HepG2 (cell line): ENCODE measurements around the gene PPP1R16B. TPM values are rescaled to one million over a fixed set of nuclear protein-coding genes. Genes with fewer than 3 reads are reported as not detected.

Source experiments
- ATM ChIP-seq: fragments of 450-650 bp; IDR thresholded peaks from 2 replicates; pipeline ENCODE4 v1.7.1; 2017; ENCODE audit warnings: mild to moderate bottlenecking, borderline replicate concordance
- CBFB ChIP-seq: sonication (generic); formaldehyde crosslinking; IDR thresholded peaks from 2 replicates; pipeline ENCODE4 v1.4.0; 2020; ENCODE audit warnings: missing genetic modification reagents
- CEBPB ChIP-seq: IDR thresholded peaks from 2 replicates; pipeline ENCODE4 v1.6.1; 2011; ENCODE audit warnings: low read depth, low read length, improper control_type of control experiment, borderline replicate concordance
- FOXK1 ChIP-seq: sonication (generic); formaldehyde crosslinking; IDR thresholded peaks from 2 replicates; pipeline ENCODE4 v1.4.0; 2020; ENCODE audit warnings: low read depth, missing genetic modification reagents, borderline replicate concordance
- FUBP1 ChIP-seq: sonication (generic); formaldehyde crosslinking; IDR thresholded peaks from 2 replicates; pipeline ENCODE4 v1.5.1; 2020; ENCODE audit warnings: missing genetic modification reagents, mild to moderate bottlenecking, borderline replicate concordance
- HHEX ChIP-seq: IDR thresholded peaks from 2 replicates; pipeline ENCODE4 v1.6.1; 2016; ENCODE audit warnings: control low read depth
- HMGXB4 ChIP-seq, 2 experiments: sonication (generic) in 1 of 2; formaldehyde crosslinking in 1 of 2; IDR thresholded peaks; 2 replicates each; pipeline versions ENCODE4 v1.4.0 to v1.6.1; 2018 to 2020; ENCODE audit warnings: missing genetic modification reagents in 2 of 2, borderline replicate concordance in 1 of 2, low read depth in 1 of 2, mild to moderate bottlenecking in 1 of 2, missing biosample characterization in 1 of 2
- HOXA3 ChIP-seq: sonication (generic); formaldehyde crosslinking; IDR thresholded peaks from 2 replicates; pipeline ENCODE4 v1.5.0; 2020; ENCODE audit warnings: missing genetic modification reagents
- MXD4 ChIP-seq: IDR thresholded peaks from 2 replicates; pipeline ENCODE4 v1.6.1; 2016; ENCODE audit warnings: mild to moderate bottlenecking, missing biosample characterization, missing genetic modification reagents
- NFYB ChIP-seq: sonication (generic); formaldehyde crosslinking; IDR thresholded peaks from 2 replicates; pipeline ENCODE4 v1.4.0; 2020; ENCODE audit warnings: missing genetic modification reagents
- PTBP1 ChIP-seq: fragments of 200-400 bp; formaldehyde crosslinking; IDR thresholded peaks from 2 replicates; pipeline ENCODE4 v1.6.1; 2018; ENCODE audit warnings: low read length, low read depth; ENCODE audit not compliant: poor library complexity, severe bottlenecking
- SP5 ChIP-seq: IDR thresholded peaks from 2 replicates; pipeline ENCODE4 v1.6.1; 2016; ENCODE audit warnings: low read depth, borderline replicate concordance
- SYNCRIP ChIP-seq: fragments of 200-400 bp; formaldehyde crosslinking; IDR thresholded peaks from 2 replicates; pipeline ENCODE4 v1.6.1; 2018; ENCODE audit warnings: mild to moderate bottlenecking, low read depth, low read length; ENCODE audit not compliant: insufficient read depth
- THAP7 ChIP-seq: sonication (generic); formaldehyde crosslinking; IDR thresholded peaks from 2 replicates; pipeline ENCODE4 v1.8.1; 2023; ENCODE audit warnings: mild to moderate bottlenecking, missing genetic modification reagents
- THAP8 ChIP-seq: sonication (generic); formaldehyde crosslinking; IDR thresholded peaks from 2 replicates; pipeline ENCODE4 v1.5.1; 2020; ENCODE audit warnings: missing genetic modification reagents, mild to moderate bottlenecking, borderline replicate concordance
- TP53 ChIP-seq: sonication (generic); formaldehyde crosslinking; conservative IDR thresholded peaks from 2 replicates; pipeline ENCODE4 v1.4.0; 2020; ENCODE audit warnings: missing genetic modification reagents
- ZBTB26 ChIP-seq: IDR thresholded peaks from 2 replicates; pipeline ENCODE4 v1.6.1; 2016; ENCODE audit warnings: missing compliant biosample characterization, missing genetic modification reagents, borderline replicate concordance
- ZBTB42 ChIP-seq: sonication (generic); formaldehyde crosslinking; IDR thresholded peaks from 2 replicates; pipeline ENCODE4 v1.5.0; 2020; ENCODE audit warnings: mild to moderate bottlenecking, missing genetic modification reagents
- ZFP37 ChIP-seq: sonication (generic); formaldehyde crosslinking; IDR thresholded peaks from 2 replicates; pipeline ENCODE4 v1.4.0; 2020; ENCODE audit warnings: missing genetic modification reagents, borderline replicate concordance
- ZNF263 ChIP-seq: sonication (generic); formaldehyde crosslinking; IDR thresholded peaks from 2 replicates; pipeline ENCODE4 v1.4.0; 2020; ENCODE audit warnings: missing genetic modification reagents
- ZNF430 ChIP-seq: sonication (generic); formaldehyde crosslinking; IDR thresholded peaks from 2 replicates; pipeline ENCODE4 v1.9.0; 2021; ENCODE audit warnings: mild to moderate bottlenecking, missing genetic modification reagents
- ZNF549 ChIP-seq: sonication (generic); formaldehyde crosslinking; IDR thresholded peaks from 2 replicates; pipeline ENCODE4 v1.5.0; 2020; ENCODE audit warnings: missing genetic modification reagents
- ZNF619 ChIP-seq: sonication (generic); formaldehyde crosslinking; IDR thresholded peaks from 2 replicates; pipeline ENCODE4 v1.4.0; 2020; ENCODE audit warnings: mild to moderate bottlenecking, missing genetic modification reagents
- polyA plus RNA-seq, 8 experiments: library from polyadenylated mRNA; depleted of rRNA in 3 of 8; stranded (reverse) in 7 of 8; unstranded in 1 of 8; fragments of >200 nt; fragmentation: Illumina TruSeq in 4 of 8; extraction: Trizol in 4 of 8; gene quantifications; 2 replicates each; pipeline versions ENCODE4 v1.2.1 to v1.2.3, GENCODE V29; 2011 to 2016; ENCODE audit warnings: low read depth in 4 of 8, missing spikeins in 1 of 8, mixed read lengths in 1 of 8; ENCODE audit not compliant: insufficient read depth in 1 of 8
- total RNA-seq, 5 experiments: library from RNA; depleted of rRNA; stranded (reverse); fragments of >200 nt; fragmentation: Illumina TruSeq; extraction: Trizol; gene quantifications; 2 replicates each; pipeline ENCODE4 v1.2.3, GENCODE V29; 2016; ENCODE audit warnings: low read depth in 1 of 5

PPP1R16B gene
- total and polyA plus RNA-seq, 2 of the 13 experiments (the other 11 are each of a cell fraction or from before 2014, with no cell fraction given): 0.02 to 0.11 TPM

GRCh38 chr20:38926142-38926933, 120.8 kb downstream of the PPP1R16B start, which contains the start of gene FAM83D (continued):
- 0 out of 2 replicates have a peak, but pooled peaks have one; percentile 19 for TF ChIP-seq ZNF549 (CRISPR knock-in tag)
- peak; percentile 86 for TF ChIP-seq SP5
- TF ChIP-seq PTBP1: peak; percentile 90
- TF ChIP-seq HOXA3 (CRISPR knock-in tag): peak; percentile 87; the same call in 1 of the 2 replicates
- no peak for TF ChIP-seq FUBP1
- peak; percentile 84 for TF ChIP-seq FOXK1
- no peak for TF ChIP-seq ATM
- peak; percentile 68; the same call in 1 of the 2 replicates for TF ChIP-seq CBFB (CRISPR knock-in tag)
- TF ChIP-seq TP53 (CRISPR knock-in tag): no peak; the same call in 1 of the 2 replicates
- TF ChIP-seq CEBPB: no peak
- peak; percentile 12 to 96 for TF ChIP-seq HMGXB4 (CRISPR knock-in tag; IDR thresholded peaks at IDR 0.05; ENCODE audit: borderline replicate concordance in 1 of 2, low read depth in 1 of 2)
- TF ChIP-seq THAP7 (CRISPR knock-in tag): peak; percentile 41; the same call in 1 of the 2 replicates
- peak; percentile 99 for TF ChIP-seq ZNF430 (CRISPR knock-in tag)
- TF ChIP-seq MXD4: peak; percentile 99
- no peak for TF ChIP-seq SYNCRIP
- TF ChIP-seq ZNF263 (CRISPR knock-in tag): peak; percentile 71
- TF ChIP-seq ZBTB26 (CRISPR knock-in tag): peak; percentile 10
- peak; percentile 95 for TF ChIP-seq THAP8 (CRISPR knock-in tag)
- TF ChIP-seq ZFP37: no peak; the same call in 1 of the 2 replicates
- peak; percentile 93 for TF ChIP-seq ZNF619
- peak; percentile 83; the same call in 1 of the 2 replicates for TF ChIP-seq ZBTB42
- no peak for TF ChIP-seq HHEX
- TF ChIP-seq NFYB (CRISPR knock-in tag): peak; percentile 100
